Memory B cell (primary cell): ENCODE measurements around the gene VAC14.

Experiments used
- ATAC-seq: fragments of 150-1000 bp; cut with Tn5 transposase; 2 replicates; pipeline ENCODE4 v1.10.0; 2021; ENCODE audit warnings: low read depth, mild to moderate bottlenecking, moderate library complexity
- DNase-seq, 2 donors: peaks; one replicate each; pipeline ENCODE4 v3.0.0; 2022; ENCODE audit warnings: low spot score in 2 of 2
- H3K27ac Mint-ChIP-seq: one replicate; pipeline ENCODE4 v1.8.0; 2022; ENCODE audit warnings: mild to moderate bottlenecking, moderate library complexity, mixed read lengths
- H3K27me3 Mint-ChIP-seq: one replicate; pipeline ENCODE4 v1.8.0; 2022; ENCODE audit warnings: mixed read lengths
- H3K36me3 Mint-ChIP-seq: one replicate; pipeline ENCODE4 v1.8.0; 2022; ENCODE audit warnings: mild to moderate bottlenecking, mixed read lengths
- H3K4me1 Mint-ChIP-seq: one replicate; pipeline ENCODE4 v1.8.0; 2022; ENCODE audit warnings: mixed read lengths
- H3K4me3 Mint-ChIP-seq: one replicate; pipeline ENCODE4 v1.8.0; 2022; ENCODE audit warnings: mild to moderate bottlenecking, moderate library complexity, mixed read lengths
- H3K9me3 Mint-ChIP-seq: one replicate; pipeline ENCODE4 v1.8.0; 2022; ENCODE audit warnings: mixed read lengths

The VAC14 gene

DNA sequence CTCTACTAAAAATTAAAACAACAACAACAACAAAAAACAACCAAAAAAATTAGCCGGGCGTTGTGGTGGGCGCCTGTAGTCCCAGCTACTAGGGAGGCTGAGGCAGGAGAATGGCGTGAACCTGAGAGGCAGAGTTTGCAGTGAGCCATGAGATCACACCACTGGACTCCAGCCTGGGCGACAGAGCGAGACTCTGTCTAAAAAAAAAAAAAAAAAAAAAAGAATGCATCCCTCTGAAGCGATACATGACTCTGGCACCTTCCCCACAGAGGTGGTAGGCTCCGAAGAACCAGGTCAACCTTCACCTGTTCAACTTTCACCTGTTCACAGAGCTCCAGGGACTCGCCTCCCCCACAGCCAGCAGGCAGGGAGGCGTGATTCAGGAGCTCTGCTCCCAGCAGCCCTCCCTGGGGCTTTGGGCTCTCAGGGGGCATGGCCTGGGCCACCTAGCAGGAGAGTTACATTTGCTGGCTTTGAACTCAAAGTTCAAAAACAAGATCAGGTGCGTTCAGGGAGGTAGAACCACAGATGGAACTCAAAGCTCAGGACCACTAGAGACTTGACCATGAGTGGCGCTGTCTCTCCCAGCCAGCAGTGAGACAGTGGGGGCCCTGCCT, 5.6 kb downstream of the VAC14 start:
- ATAC-seq (no peak), DNase-seq (no peak)
- Mint-ChIP-seq H3K27ac (no peak overlapping the region), H3K27me3 (no peaks in the 10 kb centered on the region), H3K36me3 (peaks cover 12% of the 10 kb centered on the region), H3K9me3 (no peaks in the 10 kb centered on the region), H3K4me1 (peaks cover 44% of the 10 kb centered on the region), H3K4me3 (no peak overlapping the region)

DNA sequence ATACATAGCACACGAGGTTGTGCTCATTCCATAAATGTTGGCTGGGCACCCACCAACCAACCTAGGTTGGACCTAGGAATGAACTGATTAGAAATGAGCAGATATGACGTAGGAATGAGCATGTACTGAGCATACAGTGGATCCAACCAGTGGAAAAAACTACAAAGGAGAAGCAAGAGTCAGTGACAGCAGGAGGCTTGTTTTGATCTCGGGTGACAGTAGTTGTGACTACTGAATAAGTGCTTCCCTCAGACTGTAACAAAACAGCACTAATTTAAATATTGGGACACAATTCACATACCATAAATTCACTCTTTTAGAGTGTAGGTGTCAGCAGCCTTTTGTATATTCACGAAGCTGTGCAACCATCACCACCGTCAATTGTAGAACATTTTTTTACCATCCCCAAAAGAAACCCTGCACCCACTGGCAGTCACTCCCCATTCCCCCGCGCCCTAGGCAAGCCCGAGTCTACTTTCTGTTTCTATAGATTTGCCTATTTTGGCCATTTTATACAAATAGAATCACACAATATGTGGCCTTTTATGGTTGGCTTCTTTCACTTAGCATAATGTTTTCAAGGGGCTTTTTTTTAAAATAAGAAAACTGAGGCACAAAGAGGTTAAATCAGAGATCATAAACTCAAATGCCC, 7.0 kb downstream of the VAC14 start:
- peak overlapping the region; percentile 16 for H3K4me3 Mint-ChIP-seq
- DNase-seq (no peak), ATAC-seq (peak; percentile 70)
- peak overlapping the region; percentile 14 for H3K27ac Mint-ChIP-seq
- H3K4me1 Mint-ChIP-seq = peaks cover 35% of the 10 kb centered on the region
- peaks cover 12% of the 10 kb centered on the region for H3K36me3 Mint-ChIP-seq
- no peaks in the 10 kb centered on the region for H3K9me3 Mint-ChIP-seq
- no peaks in the 10 kb centered on the region for H3K27me3 Mint-ChIP-seq

DNA sequence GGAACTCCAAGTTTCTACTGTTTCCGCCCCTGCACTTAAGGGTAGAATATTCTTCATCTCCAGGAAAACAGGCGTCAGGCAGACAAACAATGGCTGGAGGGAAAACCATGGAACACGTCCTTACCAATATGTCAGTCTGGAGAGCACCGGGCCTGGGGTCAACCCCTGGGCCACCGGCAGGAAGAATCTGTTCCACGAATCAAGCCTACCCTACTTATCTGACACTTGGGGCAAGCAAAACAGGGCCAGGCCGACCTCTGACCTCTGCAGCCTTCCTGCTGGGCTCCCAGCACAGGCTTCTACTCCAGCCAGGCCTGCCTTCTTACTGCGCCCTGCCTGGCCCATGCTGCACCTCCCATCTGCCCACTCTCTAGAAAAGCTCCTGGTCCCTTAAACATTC, 10.1 kb downstream of the VAC14 start:
- ATAC-seq = no peak
- Mint-ChIP-seq H3K4me3 (no peak overlapping the region), H3K4me1 (peaks cover 38% of the 10 kb centered on the region), H3K27me3 (no peaks in the 10 kb centered on the region), H3K9me3 (no peaks in the 10 kb centered on the region), H3K27ac (no peak overlapping the region), H3K36me3 (peaks cover 17% of the 10 kb centered on the region)
- no peak for DNase-seq

DNA sequence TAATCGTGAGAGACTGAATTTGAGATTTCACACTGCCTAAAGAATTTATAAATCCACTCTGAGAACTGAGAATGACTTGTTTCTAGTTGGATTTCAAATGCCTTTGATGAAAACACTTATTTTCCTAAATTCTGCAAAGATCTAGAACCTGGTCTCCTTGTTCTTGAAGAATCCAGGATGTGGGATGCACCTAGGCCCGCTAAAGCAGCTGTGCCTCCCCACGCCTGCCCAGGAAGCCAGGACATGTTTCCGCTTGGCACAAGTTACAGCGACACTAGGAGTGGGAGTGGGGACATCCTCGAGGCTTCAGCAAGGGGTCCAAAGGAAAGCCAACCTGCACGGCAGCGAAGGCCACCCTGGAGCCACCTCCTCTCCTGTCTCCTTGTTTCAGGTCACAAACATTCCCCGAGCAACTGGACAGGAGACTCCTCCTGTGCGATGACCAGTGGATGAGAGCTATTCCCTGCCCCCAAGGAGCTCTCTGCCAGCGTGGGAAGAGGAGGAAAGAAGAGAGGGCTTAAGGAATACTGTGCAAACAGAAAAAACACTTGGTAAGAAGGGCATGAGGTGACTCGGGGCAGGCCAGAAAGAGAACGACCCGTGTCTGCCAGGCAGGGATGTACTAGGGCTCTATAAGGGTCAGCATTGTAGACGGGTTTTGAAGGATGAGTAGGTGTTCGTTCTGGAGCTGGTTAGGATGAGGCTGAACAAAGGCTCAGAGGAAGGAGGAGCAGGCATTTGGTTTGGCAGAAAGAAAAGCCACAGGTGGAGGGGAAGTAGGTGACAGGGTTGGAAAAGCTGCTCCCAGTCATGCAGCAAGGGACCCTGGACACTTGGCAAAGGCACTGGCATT, 11.1 kb downstream of the VAC14 start:
- no peaks in the 10 kb centered on the region for H3K27me3 Mint-ChIP-seq
- H3K36me3 Mint-ChIP-seq = peaks cover 22% of the 10 kb centered on the region
- peaks cover 36% of the 10 kb centered on the region for H3K4me1 Mint-ChIP-seq
- H3K4me3 Mint-ChIP-seq = no peak overlapping the region
- H3K27ac Mint-ChIP-seq = peak overlapping the region; percentile 14
- no peaks in the 10 kb centered on the region for H3K9me3 Mint-ChIP-seq
- DNase-seq = no peak
- no peak for ATAC-seq

DNA sequence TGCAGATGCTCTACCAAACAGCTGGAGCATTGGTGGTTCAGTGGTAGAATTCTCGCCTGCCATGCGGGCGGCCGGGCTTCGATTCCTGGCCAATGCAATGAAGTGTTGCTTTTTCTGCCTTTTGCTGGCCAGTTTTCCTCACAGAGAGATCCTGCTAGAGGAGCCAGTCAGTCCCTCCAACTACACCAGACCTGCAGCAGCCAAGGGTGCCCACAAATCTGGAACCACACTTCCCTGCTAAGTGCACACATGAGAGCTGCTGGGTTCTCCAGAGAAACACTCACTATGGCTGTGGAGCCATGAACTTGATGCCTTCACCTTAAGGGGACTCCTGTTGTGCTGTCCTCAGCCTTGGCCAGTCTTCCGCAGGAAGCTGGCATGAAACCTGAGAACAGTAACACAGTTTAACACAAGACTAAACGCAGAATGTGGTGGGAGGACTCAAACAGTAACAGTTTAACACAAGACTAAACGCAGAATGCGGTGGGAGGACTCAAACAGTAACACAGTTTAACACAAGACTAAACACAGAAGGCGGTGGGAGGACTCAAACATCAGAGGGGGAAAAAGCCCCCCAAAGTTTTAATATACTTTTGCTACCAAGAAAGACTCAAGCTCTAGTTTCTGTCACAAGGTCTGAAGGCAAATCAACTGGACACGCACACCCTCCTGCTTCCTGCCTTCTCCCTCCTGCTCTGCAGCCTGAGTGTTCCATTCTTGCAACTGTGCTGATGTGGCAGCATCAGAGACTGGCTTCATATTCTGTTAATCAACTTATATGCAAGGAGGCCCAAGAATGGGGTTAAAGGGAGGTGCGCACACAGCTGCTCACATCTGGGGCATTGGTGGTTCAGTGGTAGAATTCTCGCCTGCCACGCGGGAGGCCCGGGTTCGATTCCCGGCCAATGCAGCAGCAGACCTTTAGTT, 12.0 kb downstream of the VAC14 start:
- DNase-seq (no peak), ATAC-seq (no peak)
- Mint-ChIP-seq H3K27ac (no peak overlapping the region), H3K9me3 (no peaks in the 10 kb centered on the region), H3K4me3 (no peak overlapping the region), H3K36me3 (peaks cover 29% of the 10 kb centered on the region), H3K4me1 (peaks cover 33% of the 10 kb centered on the region), H3K27me3 (no peaks in the 10 kb centered on the region)

DNA sequence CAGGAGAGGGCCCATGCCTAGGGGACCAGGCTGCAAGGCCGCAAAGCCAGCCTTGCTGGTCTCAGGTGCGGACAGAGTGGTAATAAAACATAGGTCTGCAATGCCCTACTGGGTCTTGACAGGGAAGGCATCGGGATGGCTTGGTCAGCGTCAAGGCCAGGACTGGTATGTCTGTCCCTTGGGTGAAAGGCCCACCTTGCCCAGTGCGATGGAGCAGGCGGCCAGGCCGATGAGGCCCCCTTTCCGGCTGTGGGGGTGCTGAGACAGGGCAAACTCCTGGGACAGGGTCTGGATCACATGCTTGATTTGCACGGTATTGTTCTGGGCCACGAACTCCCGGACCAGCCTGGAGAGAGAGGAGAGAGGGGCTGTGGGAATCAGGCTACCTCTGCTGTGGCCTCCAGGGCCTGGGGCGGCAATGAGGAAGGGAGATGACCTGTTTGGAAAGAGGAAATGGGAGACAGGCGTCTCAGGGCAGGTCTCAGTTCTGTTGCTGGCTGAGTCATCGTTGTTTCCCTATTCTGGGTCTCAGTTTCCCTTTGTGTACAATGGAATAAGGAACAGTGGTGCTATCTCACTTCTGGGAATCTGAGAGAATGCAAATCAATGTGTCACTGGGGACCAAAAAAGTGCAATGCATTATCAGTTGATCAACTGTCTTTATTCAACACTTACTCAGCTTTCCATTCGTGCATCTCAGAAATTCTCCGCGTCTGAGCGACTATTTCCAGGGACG, 14.8 kb downstream of the VAC14 start:
- no peak for ATAC-seq
- Mint-ChIP-seq H3K4me3 (no peak overlapping the region), H3K27me3 (no peaks in the 10 kb centered on the region), H3K27ac (peak overlapping the region; percentile 73), H3K4me1 (peaks cover 13% of the 10 kb centered on the region), H3K9me3 (no peaks in the 10 kb centered on the region), H3K36me3 (peaks cover 53% of the 10 kb centered on the region)
- no peak for DNase-seq

DNA sequence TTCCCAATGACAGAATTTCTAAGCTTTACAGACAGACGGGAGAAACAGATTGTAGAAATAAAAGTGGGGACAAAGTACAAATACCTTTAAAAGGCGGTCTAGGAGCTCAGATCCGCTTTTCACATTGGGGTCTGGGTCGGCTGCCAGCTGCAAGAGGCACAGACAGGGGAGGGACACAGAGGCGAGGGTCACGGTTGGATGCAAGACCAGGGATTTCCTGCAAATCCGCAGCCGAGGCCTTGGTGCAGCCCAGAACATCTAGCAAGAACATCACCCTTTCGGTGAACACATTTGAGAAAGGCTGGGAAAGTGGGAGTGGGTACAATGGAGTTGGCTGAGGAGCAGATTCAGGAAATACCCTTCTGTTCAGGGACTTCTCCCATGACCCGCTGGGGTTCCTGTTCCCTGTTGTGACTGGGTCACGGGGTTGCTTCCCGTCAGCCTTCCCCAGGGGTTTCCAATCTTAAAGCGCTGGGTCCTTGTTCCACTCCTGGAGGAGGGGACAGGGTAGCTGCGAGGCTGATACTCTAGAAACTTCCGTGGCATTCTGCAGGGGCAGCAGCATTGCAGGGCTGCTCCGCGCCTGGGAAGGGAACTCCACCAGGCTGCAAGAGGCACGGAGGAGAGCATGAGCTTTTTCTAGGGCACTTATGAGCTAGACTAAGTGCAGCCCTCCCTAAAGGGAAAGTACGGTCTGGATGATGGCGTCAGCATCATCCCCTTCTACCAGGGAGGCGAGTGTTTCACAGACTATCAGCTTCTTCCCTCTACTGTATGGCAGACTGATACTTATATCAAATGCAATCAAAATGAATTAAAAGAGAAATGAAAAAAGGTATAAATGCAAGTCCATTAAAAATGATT, 16.0 kb downstream of the VAC14 start:
- H3K4me1 Mint-ChIP-seq = peaks cover 11% of the 10 kb centered on the region
- H3K9me3 Mint-ChIP-seq = no peaks in the 10 kb centered on the region
- no peak overlapping the region for H3K4me3 Mint-ChIP-seq
- H3K27me3 Mint-ChIP-seq = no peaks in the 10 kb centered on the region
- peaks cover 61% of the 10 kb centered on the region for H3K36me3 Mint-ChIP-seq
- no peak overlapping the region for H3K27ac Mint-ChIP-seq
- DNase-seq (no peak), ATAC-seq (no peak)

DNA sequence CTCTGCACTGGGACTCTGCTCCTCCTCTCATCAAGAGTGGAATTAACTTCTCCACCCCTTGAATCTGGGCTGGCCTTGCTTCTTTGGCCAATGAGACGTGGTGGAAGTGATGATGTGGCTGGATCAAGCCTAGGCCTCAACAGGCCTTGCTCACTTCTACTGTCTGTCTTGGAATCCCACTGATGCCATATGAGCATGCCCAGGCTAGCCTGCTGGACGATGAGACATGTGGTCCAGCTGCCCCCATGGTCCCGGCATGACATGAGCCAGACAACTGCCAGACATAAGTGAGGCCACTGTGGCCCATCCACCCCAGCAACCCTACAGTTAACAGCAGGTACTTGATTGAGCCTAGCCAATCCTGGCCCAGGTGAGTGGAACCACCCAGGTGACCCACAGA, 18.7 kb downstream of the VAC14 start:
- Mint-ChIP-seq H3K36me3 (peaks cover 60% of the 10 kb centered on the region), H3K27ac (no peak overlapping the region), H3K4me1 (peaks cover 7% of the 10 kb centered on the region), H3K27me3 (no peaks in the 10 kb centered on the region), H3K4me3 (no peak overlapping the region), H3K9me3 (no peaks in the 10 kb centered on the region)
- ATAC-seq (no peak), DNase-seq (no peak)

DNA sequence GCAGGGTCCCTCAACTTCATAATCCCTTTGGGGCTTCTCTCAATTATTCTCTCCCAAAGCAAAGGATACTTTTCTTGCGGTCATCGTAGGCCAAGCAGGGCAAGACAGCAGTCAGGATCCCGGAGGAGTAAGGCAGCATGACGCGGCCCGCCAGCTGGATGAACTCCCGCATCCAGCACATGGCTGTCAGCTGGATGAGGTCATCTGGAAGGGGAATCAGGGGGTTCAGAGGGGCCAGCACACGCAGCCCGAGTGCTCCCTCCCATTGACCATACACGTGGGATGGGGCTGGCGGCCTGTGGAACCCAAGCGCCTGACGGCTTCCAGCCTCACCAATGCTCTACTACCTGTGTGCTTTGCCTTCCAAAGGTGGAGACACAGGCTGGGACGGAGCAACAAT, 19.2 kb downstream of the VAC14 start:
- Mint-ChIP-seq H3K4me3 (no peak overlapping the region), H3K27ac (no peak overlapping the region), H3K4me1 (peaks cover 3% of the 10 kb centered on the region), H3K27me3 (no peaks in the 10 kb centered on the region), H3K36me3 (peaks cover 57% of the 10 kb centered on the region), H3K9me3 (no peaks in the 10 kb centered on the region)
- no peak for DNase-seq
- no peak for ATAC-seq

DNA sequence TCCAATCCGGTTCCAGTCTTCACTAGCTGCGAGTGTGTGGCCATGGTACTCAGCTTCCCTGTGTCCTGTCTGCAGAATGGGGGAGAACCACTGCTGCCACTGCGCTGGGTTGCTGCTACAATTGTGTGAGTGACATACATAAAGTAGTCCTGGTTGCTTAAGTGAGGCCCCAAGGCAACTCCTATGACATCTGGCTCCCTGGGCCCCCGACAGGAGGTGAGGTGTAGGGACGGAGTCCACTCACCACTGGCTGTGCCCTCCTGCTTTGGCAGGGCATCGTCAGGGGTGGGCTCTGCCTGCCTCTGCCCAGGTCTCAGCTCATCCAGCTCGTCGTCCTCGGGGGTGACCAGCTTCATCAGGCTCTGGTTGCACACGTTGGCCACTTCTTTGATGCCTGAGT, 20.4 kb downstream of the VAC14 start:
- Mint-ChIP-seq H3K27ac (no peak overlapping the region), H3K4me3 (no peak overlapping the region), H3K4me1 (no peaks in the 10 kb centered on the region), H3K27me3 (no peaks in the 10 kb centered on the region), H3K36me3 (peaks cover 54% of the 10 kb centered on the region), H3K9me3 (no peaks in the 10 kb centered on the region)
- no peak for DNase-seq
- no peak for ATAC-seq

DNA sequence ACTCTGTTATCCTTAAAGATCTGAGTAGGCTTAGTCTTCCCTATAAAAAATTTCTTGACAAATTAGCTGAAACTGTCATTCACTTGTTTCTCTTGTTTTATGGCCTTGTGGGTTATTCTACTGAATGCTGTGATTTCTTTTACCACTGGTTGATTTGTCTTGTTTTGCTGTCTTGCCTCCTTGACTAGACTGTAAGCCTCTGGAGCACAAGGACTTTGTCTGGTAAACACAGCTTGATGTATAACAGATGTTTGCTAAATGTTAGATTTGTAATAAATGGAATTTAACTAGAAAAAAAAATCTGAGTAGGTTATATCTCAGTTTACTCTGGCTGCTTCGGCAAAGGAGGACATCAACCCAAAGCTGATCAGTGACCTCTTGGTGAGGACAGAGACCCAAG, 21.6 kb downstream of the VAC14 start:
- no peak overlapping the region for H3K4me3 Mint-ChIP-seq
- no peak for DNase-seq

DNA sequence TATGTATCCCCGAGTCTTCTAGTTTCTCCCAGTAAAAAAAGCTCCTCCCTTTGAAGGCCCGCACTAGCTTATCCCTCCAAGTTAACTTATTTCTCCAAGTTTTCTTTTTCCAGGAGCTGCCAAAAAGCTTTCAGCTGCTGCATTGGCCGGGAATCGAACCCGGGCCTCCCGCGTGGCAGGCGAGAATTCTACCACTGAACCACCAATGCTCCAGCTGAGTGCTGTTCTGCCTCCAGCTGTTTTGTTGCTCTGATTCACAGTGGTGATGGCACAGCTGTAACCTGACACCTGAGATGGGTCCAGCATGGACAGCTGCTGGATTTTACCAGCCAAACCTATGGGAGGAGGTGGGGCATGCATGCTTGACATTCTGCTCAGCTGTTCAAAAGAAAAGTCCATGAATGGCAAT, 22.1 kb downstream of the VAC14 start:
- DNase-seq (no peak), ATAC-seq (no peak)
- H3K36me3 Mint-ChIP-seq = peaks cover 52% of the 10 kb centered on the region
- no peaks in the 10 kb centered on the region for H3K4me1 Mint-ChIP-seq
- H3K9me3 Mint-ChIP-seq = no peaks in the 10 kb centered on the region
- no peaks in the 10 kb centered on the region for H3K27me3 Mint-ChIP-seq
- no peak overlapping the region for H3K4me3 Mint-ChIP-seq
- H3K27ac Mint-ChIP-seq = no peak overlapping the region

More for the DNA sequence above, 21.6 kb downstream of the VAC14 start:
- Mint-ChIP-seq H3K9me3 (no peaks in the 10 kb centered on the region), H3K36me3 (peaks cover 52% of the 10 kb centered on the region), H3K4me1 (no peaks in the 10 kb centered on the region), H3K27me3 (no peaks in the 10 kb centered on the region), H3K27ac (no peak overlapping the region)
- ATAC-seq = no peak
